Naive thymus-derived CD4-positive, alpha-beta T cell (primary cell): Measurements from ENCODE around the gene ARMC9. TPM values are rescaled to one million over a fixed set of nuclear protein-coding genes. Genes with fewer than 3 reads are reported as not detected.

Experiments used
- ATAC-seq: fragments of 150-1000 bp; cut with Tn5 transposase; 2 replicates; pipeline ENCODE4 v1.10.0; 2021; ENCODE audit warnings: mild to moderate bottlenecking, moderate library complexity
- CTCF ChIA-PET: fragments of 350-600 bp; sonication (Branson Sonifier 250); formaldehyde crosslinking; loops from one replicate; lab custom pipeline; 2021; ENCODE audit warnings: antibody characterized with exemption; lab: Charles Lee
- POLR2A ChIA-PET: fragments of 350-600 bp; sonication (Branson Sonifier 250); formaldehyde crosslinking; loops from one replicate; lab custom pipeline; 2021; ENCODE audit warnings: antibody characterized with exemption, inconsistent platforms; lab: Charles Lee
- DNase-seq, 9 donors: peaks; one replicate each; pipeline versions ENCODE4 v3.0.0 to v3.0.0-alpha.2; 2020 to 2022; ENCODE audit warnings: mixed read lengths in 1 of 9
- H3K27ac ChIP-seq: one replicate; pipeline ENCODE4 v1.7.0; 2013; ENCODE audit warnings: mild to moderate bottlenecking, low read depth, low read length, moderate library complexity
- H3K27me3 ChIP-seq, 2 donors: one replicate each; pipeline ENCODE4 v1.7.0; 2013; ENCODE audit warnings: low read length in 2 of 2, mild to moderate bottlenecking in 2 of 2, moderate library complexity in 2 of 2; ENCODE audit not compliant: control insufficient read depth in 2 of 2, insufficient read depth in 2 of 2
- H3K36me3 ChIP-seq, 3 experiments: 1 replicate in 2 of 3; 2 replicates in 1 of 3; pipeline ENCODE4 v1.7.0; 2013; ENCODE audit warnings: low read length in 3 of 3, mild to moderate bottlenecking in 3 of 3, moderate library complexity in 1 of 3; ENCODE audit not compliant: insufficient read depth in 3 of 3, control insufficient read depth in 2 of 3
- H3K4me1 ChIP-seq, 2 donors: one replicate each; pipeline ENCODE4 v1.7.0; 2013; ENCODE audit warnings: low read length in 2 of 2, mild to moderate bottlenecking in 2 of 2, moderate library complexity in 1 of 2; ENCODE audit not compliant: control insufficient read depth in 2 of 2, insufficient read depth in 2 of 2
- H3K4me3 ChIP-seq: 2 replicates; pipeline ENCODE4 v1.7.0; 2013; ENCODE audit warnings: mild to moderate bottlenecking, low read length
- H3K9me3 ChIP-seq, 3 experiments: 1 replicate in 2 of 3; 2 replicates in 1 of 3; pipeline ENCODE4 v1.7.0; 2013; ENCODE audit warnings: low read length in 3 of 3; ENCODE audit not compliant: control insufficient read depth in 2 of 3
- H3K27ac Mint-ChIP-seq, 9 donors: one replicate each; pipeline ENCODE4 v1.8.0; 2020 to 2022; ENCODE audit warnings: mixed read lengths in 9 of 9, mild to moderate bottlenecking in 8 of 9, moderate library complexity in 5 of 9, inconsistent platforms in 2 of 9
- H3K27me3 Mint-ChIP-seq, 5 donors: one replicate each; pipeline ENCODE4 v1.8.0; 2021 to 2022; ENCODE audit warnings: mixed read lengths in 5 of 5, mild to moderate bottlenecking in 1 of 5
- H3K36me3 Mint-ChIP-seq, 5 donors: one replicate each; pipeline ENCODE4 v1.8.0; 2020 to 2022; ENCODE audit warnings: mixed read lengths in 5 of 5, mild to moderate bottlenecking in 3 of 5, inconsistent platforms in 1 of 5
- H3K4me1 Mint-ChIP-seq, 7 donors: one replicate each; pipeline ENCODE4 v1.8.0; 2020 to 2022; ENCODE audit warnings: mixed read lengths in 7 of 7, mild to moderate bottlenecking in 3 of 7, inconsistent platforms in 1 of 7
- H3K4me3 Mint-ChIP-seq, 10 donors: one replicate each; pipeline ENCODE4 v1.8.0; 2020 to 2022; ENCODE audit warnings: mild to moderate bottlenecking in 10 of 10, mixed read lengths in 10 of 10, moderate library complexity in 6 of 10, inconsistent platforms in 2 of 10
- H3K9me3 Mint-ChIP-seq, 11 donors: one replicate each; pipeline ENCODE4 v1.8.0; 2020 to 2022; ENCODE audit warnings: mixed read lengths in 11 of 11, mild to moderate bottlenecking in 4 of 11, inconsistent platforms in 1 of 11, moderate library complexity in 1 of 11
- intact Hi-C, 2 donors: fragments of 100-400 bp; cut with micrococcal nuclease; formaldehyde crosslinking; loops; one replicate each; pipeline ENCODE4 v1.15.1; 2023
- polyA plus RNA-seq, 2 donors: library from polyadenylated mRNA; unstranded; fragments of 300-500 nt; fragmentation: Illumina TruSeq; gene quantifications; one replicate each; pipeline ENCODE4 v1.2.3, GENCODE V29; 2021
- total RNA-seq, 6 experiments: library from RNA in 5 of 6; stranded (reverse) in 5 of 6; gene quantifications; 1 replicate in 5 of 6; 2 replicates in 1 of 6; pipeline ENCODE4 v1.2.3 and lab custom pipeline; 2021 to 2026

ARMC9 gene
- total and polyA plus RNA-seq, 7 experiments from 2014 or later = 0.45 to 2.0 (median 0.85) TPM

GRCh38 chr2:231211486-231211885, 13.1 kb downstream of the ARMC9 start:
- H3K4me3 ChIP-seq = no peak overlapping the region
- no peaks in the 10 kb centered on the region for H3K27me3 ChIP-seq
- ChIA-PET CTCF (no interaction called here), POLR2A (no interaction called here)
- H3K27ac ChIP-seq = no peak overlapping the region
- Mint-ChIP-seq H3K27me3 (no peaks in the 10 kb centered on the region), H3K36me3 (peaks cover 0 to 3% (median 0%) of the 10 kb centered on the region in 5 donors), H3K4me3 (no peak overlapping the region), H3K27ac (no peak overlapping the region), H3K9me3 (no peaks in the 10 kb centered on the region), H3K4me1 (no peaks in the 10 kb centered on the region)
- ATAC-seq (no peak), DNase-seq (no peak)
- no peaks in the 10 kb centered on the region for H3K9me3 ChIP-seq
- no peaks in the 10 kb centered on the region for H3K4me1 ChIP-seq
- intact Hi-C loops = no loop called here
- H3K36me3 ChIP-seq = no peaks in the 10 kb centered on the region

DNA sequence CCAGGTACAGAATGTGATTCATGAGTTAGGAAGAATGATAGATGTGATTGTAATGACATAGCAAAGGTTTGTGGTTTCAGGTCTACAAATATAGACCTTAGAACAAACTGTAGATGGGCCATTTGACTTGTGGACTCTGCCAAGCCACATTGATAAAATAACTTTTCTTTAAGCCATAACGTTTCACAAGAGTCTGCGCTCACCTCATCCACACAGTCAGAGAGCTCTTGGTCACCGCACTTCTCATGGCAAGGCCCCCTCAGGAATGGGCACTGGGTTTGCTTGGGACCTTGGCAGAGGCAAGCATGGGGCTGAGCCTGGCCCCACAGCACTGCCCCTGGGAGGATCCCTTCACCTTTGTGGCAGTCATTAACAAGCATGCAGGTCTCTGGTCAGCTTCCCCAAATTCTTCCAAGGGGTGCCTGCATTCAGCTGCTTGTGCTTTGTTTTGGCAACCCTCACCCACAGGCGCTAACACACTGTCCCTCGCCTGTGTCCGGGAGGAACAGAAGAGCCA, 14.0 kb downstream of the ARMC9 start:
- Mint-ChIP-seq H3K4me3 (no peak overlapping the region), H3K9me3 (no peaks in the 10 kb centered on the region), H3K27me3 (no peaks in the 10 kb centered on the region), H3K4me1 (no peaks in the 10 kb centered on the region), H3K27ac (no peak overlapping the region), H3K36me3 (peaks cover 0 to 3% (median 0%) of the 10 kb centered on the region in 5 donors)
- no peak for ATAC-seq
- Histone ChIP-seq H3K27ac (no peak overlapping the region), H3K9me3 (no peaks in the 10 kb centered on the region), H3K36me3 (no peaks in the 10 kb centered on the region), H3K4me3 (no peak overlapping the region), H3K27me3 (no peaks in the 10 kb centered on the region), H3K4me1 (no peaks in the 10 kb centered on the region)
- CTCF ChIA-PET = no interaction called here
- POLR2A ChIA-PET = no interaction called here
- no peak for DNase-seq
- intact Hi-C loops = no loop called here

- no peaks in the 10 kb centered on the region for H3K9me3 Mint-ChIP-seq
- Histone ChIP-seq H3K4me1 (no peaks in the 10 kb centered on the region), H3K9me3 (no peaks in the 10 kb centered on the region), H3K36me3 (no peaks in the 10 kb centered on the region), H3K4me3 (no peak overlapping the region), H3K27ac (no peak overlapping the region), H3K27me3 (no peaks in the 10 kb centered on the region)
- no peaks in the 10 kb centered on the region for H3K4me1 Mint-ChIP-seq
- H3K27me3 Mint-ChIP-seq = no peaks in the 10 kb centered on the region
- DNase-seq (no peak), ATAC-seq (no peak)
- H3K36me3 Mint-ChIP-seq = peaks cover 0 to 3% (median 0%) of the 10 kb centered on the region in 5 donors
- no peak overlapping the region for H3K4me3 Mint-ChIP-seq
- ChIA-PET POLR2A (no interaction called here), CTCF (no interaction called here)
- H3K27ac Mint-ChIP-seq = no peak overlapping the region
- intact Hi-C loops = no loop called here
Observed at GRCh38 chr2:231213931-231214642, 15.7 kb downstream of the ARMC9 start.

DNA sequence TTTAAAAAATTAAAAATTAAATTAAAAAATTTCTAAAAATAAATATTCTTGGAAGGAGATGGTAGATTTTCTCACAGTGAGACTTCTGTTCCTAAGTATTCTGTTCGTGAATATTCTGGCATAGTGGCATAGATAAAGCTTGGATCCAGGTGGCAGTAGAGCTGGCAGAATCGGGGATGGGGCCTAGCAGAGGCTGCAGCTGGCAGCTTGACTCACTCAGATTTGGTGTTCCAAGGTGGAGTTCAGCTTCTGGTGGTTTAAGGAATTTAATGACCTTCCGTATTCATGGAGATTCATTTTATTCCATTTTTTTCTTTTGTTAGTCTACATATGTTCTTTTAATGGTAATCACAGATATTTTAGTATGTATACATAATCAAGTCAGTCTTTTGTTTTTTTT, 19.9 kb downstream of the ARMC9 start:
- Histone ChIP-seq H3K36me3 (no peaks in the 10 kb centered on the region), H3K4me1 (no peaks in the 10 kb centered on the region), H3K27me3 (peaks cover 0 to 4% of the 10 kb centered on the region in 2 donors), H3K9me3 (no peaks in the 10 kb centered on the region), H3K27ac (no peak overlapping the region), H3K4me3 (no peak overlapping the region)
- intact Hi-C loops = no loop called here
- no peak overlapping the region for H3K4me3 Mint-ChIP-seq
- DNase-seq (no peak), ATAC-seq (no peak)
- H3K4me1 Mint-ChIP-seq = no peaks in the 10 kb centered on the region
- no peaks in the 10 kb centered on the region for H3K9me3 Mint-ChIP-seq
- H3K27me3 Mint-ChIP-seq = no peaks in the 10 kb centered on the region
- H3K36me3 Mint-ChIP-seq = peaks cover 0 to 3% (median 0%) of the 10 kb centered on the region in 5 donors
- POLR2A ChIA-PET = interaction anchor here (0.6 kb wide), 1 partner anchor 20 kb away, joined by 3 read pairs; no protein-coding TSS in a partner anchor
- no peak overlapping the region for H3K27ac Mint-ChIP-seq
- CTCF ChIA-PET = no interaction called here

DNA sequence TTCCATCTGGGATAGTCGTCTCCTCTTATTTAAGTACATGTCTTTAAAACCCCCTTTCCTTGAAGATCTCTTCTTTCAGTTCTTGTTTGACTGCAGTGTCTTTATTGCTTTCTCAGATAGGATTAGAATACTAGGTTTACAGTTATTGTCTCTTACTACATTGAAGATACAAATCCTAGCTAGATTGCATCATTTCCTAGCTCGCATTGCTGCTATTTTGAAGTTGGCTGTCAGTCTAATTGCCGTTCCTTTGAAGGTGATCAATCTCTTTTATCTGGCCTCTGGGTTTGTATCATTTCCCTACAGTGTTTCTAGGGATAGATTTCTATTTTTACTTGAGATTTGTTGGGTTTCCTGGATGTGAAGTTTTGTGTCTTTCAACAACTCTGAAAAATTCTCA, 20.9 kb downstream of the ARMC9 start:
- H3K27ac Mint-ChIP-seq = no peak overlapping the region
- no peak overlapping the region for H3K4me3 ChIP-seq
- H3K27ac ChIP-seq = no peak overlapping the region
- H3K4me1 Mint-ChIP-seq = no peaks in the 10 kb centered on the region
- H3K36me3 Mint-ChIP-seq = peaks cover 0 to 3% (median 0%) of the 10 kb centered on the region in 5 donors
- peaks cover 0 to 4% of the 10 kb centered on the region in 2 donors for H3K27me3 ChIP-seq
- no peak for ATAC-seq
- H3K9me3 ChIP-seq = no peaks in the 10 kb centered on the region
- intact Hi-C loops = no loop called here
- ChIA-PET POLR2A (no interaction called here), CTCF (no interaction called here)
- H3K9me3 Mint-ChIP-seq = no peaks in the 10 kb centered on the region
- no peaks in the 10 kb centered on the region for H3K36me3 ChIP-seq
- DNase-seq = no peak
- no peaks in the 10 kb centered on the region for H3K4me1 ChIP-seq
- H3K4me3 Mint-ChIP-seq = no peak overlapping the region
- no peaks in the 10 kb centered on the region for H3K27me3 Mint-ChIP-seq

DNA sequence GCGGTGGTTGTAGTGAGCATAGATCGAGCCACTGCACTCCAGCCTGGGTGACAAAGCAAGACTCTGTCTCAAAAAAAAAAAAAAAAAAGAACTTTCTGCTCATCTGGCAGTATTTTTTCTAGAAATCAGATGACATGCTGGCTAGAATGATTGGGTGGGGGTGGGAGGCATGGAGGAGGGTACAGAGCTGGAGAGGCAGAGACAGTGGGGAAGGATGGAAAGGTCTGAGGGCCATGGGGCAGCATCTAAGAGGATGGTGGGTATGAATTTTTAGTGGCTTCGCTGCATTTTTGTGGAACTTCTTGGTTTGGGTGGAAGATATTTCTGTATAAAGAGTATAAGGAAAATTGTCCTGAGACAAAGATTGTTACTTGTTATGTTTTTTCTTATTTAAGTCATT, 23.3 kb downstream of the ARMC9 start:
- H3K27me3 Mint-ChIP-seq = no peaks in the 10 kb centered on the region
- H3K36me3 Mint-ChIP-seq = no peaks in the 10 kb centered on the region
- Histone ChIP-seq H3K27ac (no peak overlapping the region), H3K27me3 (peaks cover 0 to 4% of the 10 kb centered on the region in 2 donors), H3K9me3 (no peaks in the 10 kb centered on the region), H3K4me1 (no peaks in the 10 kb centered on the region), H3K36me3 (no peaks in the 10 kb centered on the region), H3K4me3 (no peak overlapping the region)
- intact Hi-C loops = no loop called here
- H3K4me1 Mint-ChIP-seq = no peaks in the 10 kb centered on the region
- no peak overlapping the region for H3K4me3 Mint-ChIP-seq
- no peak for ATAC-seq
- H3K9me3 Mint-ChIP-seq = no peaks in the 10 kb centered on the region
- no peak for DNase-seq
- ChIA-PET CTCF (no interaction called here), POLR2A (no interaction called here)
- H3K27ac Mint-ChIP-seq = no peak overlapping the region
